ENCODE results near the gene PACS2. TPM values are rescaled to one million over a fixed set of nuclear protein-coding genes. Genes with fewer than 3 reads are reported as not detected.

PACS2 gene
- total and polyA plus RNA-seq, 2 of the 8 experiments (the other 6 are each of a cell fraction or from before 2014, with no cell fraction given): 38.0 to 62.8 TPM

- no peak overlapping the region for H2BK15ac ChIP-seq (ENCODE audit: low read length)
- H3K79me2 ChIP-seq (ENCODE audit: control insufficient read depth in 1 of 2, insufficient read depth in 2 of 2, low read length in 2 of 2): peaks cover 0 to 10% of the 10 kb centered on the region in 2 experiments; a peak in 2 of 4 replicates
- no peak for DNase-seq (ENCODE audit: low read depth in 1 of 2, low spot score in 2 of 2)
- no peak overlapping the region for H3K27ac ChIP-seq (ENCODE audit: low read depth, low read length)
- ChIA-PET CTCF (ENCODE audit: partially characterized antibody) (interaction anchor here (1.1 to 3.0 kb wide), 12 partner anchors 9 to 76 kb away, joined by 3 to 23 read pairs (median 6); no protein-coding TSS in a partner anchor), POLR2A (ENCODE audit: partially characterized antibody) (interaction anchor here (1.2 to 3.0 kb wide), 3 partner anchors 14 to 54 kb away, joined by 4 to 21 read pairs (median 6); no protein-coding TSS in a partner anchor)
- no peaks in the 10 kb centered on the region for H3K9me3 ChIP-seq (ENCODE audit: insufficient read depth in 2 of 2, low read depth in 1 of 2, low read length in 1 of 2)
- H2AFZ ChIP-seq (ENCODE audit: low read length): no peak overlapping the region
- H3K4me3 ChIP-seq (ENCODE audit: extremely low read depth in 1 of 4, insufficient read depth in 2 of 4, low read depth in 3 of 4, low read length in 4 of 4): no peak overlapping the region
- no peak overlapping the region for H3K23ac ChIP-seq (ENCODE audit: insufficient read length)
- no peak overlapping the region for H2BK120ac ChIP-seq (replicated peaks; ENCODE audit: low read depth, low read length)
- 88% methylated on average over 14 of the region's 14 CpGs; no CpG with 5 or more reads in 1 of the 2 experiments for WGBS, 2 experiments (ENCODE audit: extremely low coverage in 1 of 2, insufficient coverage in 1 of 2, insufficient read length in 1 of 2, insufficient replicate concordance in 2 of 2, low coverage in 1 of 2, low lambda C conversion rate in 2 of 2, missing lambda C conversion rate in 1 of 2)
- no peak overlapping the region for H2BK5ac ChIP-seq (ENCODE audit: low read depth, low read length)
- peaks cover 13% of the 10 kb centered on the region; the same call in 1 of the 2 replicates for H3K79me1 ChIP-seq (ENCODE audit: low read depth, low read length)
- no peak for FAIRE-seq
- no peak overlapping the region for H4K5ac ChIP-seq (ENCODE audit: insufficient read length, low read depth, low read length)
- no peak overlapping the region for H2AK5ac ChIP-seq (ENCODE audit: low read depth, low read length)
- no peaks in the 10 kb centered on the region for H3K4me1 ChIP-seq (replicated peaks in 1 of 4; ENCODE audit: control insufficient read depth in 3 of 4, insufficient read depth in 4 of 4, low read length in 3 of 4)
- H4K8ac ChIP-seq (ENCODE audit: extremely low read depth, insufficient read depth, low read length): no peak overlapping the region
- no peak for TF ChIP-seq GABPA (IDR thresholded peaks at IDR 0.05; ENCODE audit: borderline replicate concordance, insufficient read depth, low read length)
- no peak for TF ChIP-seq MAFK (IDR thresholded peaks at IDR 0.05; ENCODE audit: low read depth, low read length)
- no peak for TF ChIP-seq USF2 (IDR thresholded peaks at IDR 0.05; ENCODE audit: low read length)
- TF ChIP-seq CTBP2 (IDR thresholded peaks at IDR 0.05; ENCODE audit: borderline replicate concordance, insufficient read depth, insufficient read length, low read length): no peak
- no peak for TF ChIP-seq ATF2 (IDR thresholded peaks at IDR 0.05; ENCODE audit: low read length)
- TF ChIP-seq HDAC2 (IDR thresholded peaks at IDR 0.05; ENCODE audit: borderline replicate concordance in 1 of 2, low read depth in 2 of 2, low read length in 2 of 2): no peak
- no peak overlapping the region for H3K14ac ChIP-seq (ENCODE audit: insufficient read length)
- H3K9ac ChIP-seq (replicated peaks in 1 of 4; ENCODE audit: extremely low read depth in 1 of 4, low read depth in 3 of 4, low read length in 3 of 4): no peak overlapping the region
- H3K4me2 ChIP-seq (ENCODE audit: insufficient read depth in 1 of 2, low read depth in 2 of 2, low read length in 2 of 2): no peak overlapping the region
- H2BK20ac ChIP-seq (ENCODE audit: low read length): no peak overlapping the region
- no peak overlapping the region for H2BK12ac ChIP-seq (ENCODE audit: low read depth, low read length)
- no peaks in the 10 kb centered on the region for H3K27me3 ChIP-seq (replicated peaks in 1 of 4; ENCODE audit: control insufficient read depth in 3 of 4, extremely low read depth in 1 of 4, insufficient read depth in 3 of 4, low read length in 3 of 4)
- no peak overlapping the region for H3K56ac ChIP-seq (replicated peaks; ENCODE audit: insufficient read length, low read depth, low read length)
- H3K36me3 ChIP-seq (ENCODE audit: control insufficient read depth in 2 of 4, insufficient read depth in 4 of 4, low read length in 3 of 4): peaks cover 9 to 28% (median 21%) of the 10 kb centered on the region in 4 experiments; a peak in 6 of 8 replicates
- H3K18ac ChIP-seq (ENCODE audit: extremely low read depth, low read length): no peak overlapping the region
- H3K23me2 ChIP-seq (ENCODE audit: low read depth, low read length): no peaks in the 10 kb centered on the region
- no peak overlapping the region for H4K91ac ChIP-seq (replicated peaks; ENCODE audit: insufficient read length, low read length)
- peaks cover 14 to 17% of the 10 kb centered on the region in 2 experiments for H4K20me1 ChIP-seq (replicated peaks in 1 of 2; ENCODE audit: control insufficient read depth in 1 of 2, insufficient read depth in 2 of 2, low read length in 2 of 2)
- H3K4ac ChIP-seq (replicated peaks; ENCODE audit: insufficient read length, low read depth, low read length): no peak overlapping the region
These were observed 132.4 kb downstream of the PACS2 start for GRCh38 chr14:105446971-105447370.

Data from H1 (cell line).